Left ventricle myocardium inferior (tissue), 1 donor: ENCODE results near the gene CNTNAP2. TPM values are rescaled to one million over a fixed set of nuclear protein-coding genes. Genes with fewer than 3 reads are reported as not detected.

Source experiments
- DNase-seq: peaks from one replicate; pipeline ENCODE4 v3.0.0-alpha.2; 2020
- H3K27ac ChIP-seq: fragments of 200-600 bp; replicated peaks from 2 replicates; pipeline ENCODE4 v1.8.0; 2021
- H3K27me3 ChIP-seq: fragments of 200-600 bp; 2 replicates; pipeline ENCODE4 v1.8.0; 2021; ENCODE audit warnings: low read depth
- H3K36me3 ChIP-seq: fragments of 200-600 bp; 2 replicates; pipeline ENCODE4 v1.8.0; 2021
- H3K4me1 ChIP-seq: fragments of 200-600 bp; 2 replicates; pipeline ENCODE4 v1.8.0; 2021
- H3K4me3 ChIP-seq: fragments of 200-600 bp; 2 replicates; pipeline ENCODE4 v1.8.0; 2021; ENCODE audit warnings: mild to moderate bottlenecking, moderate library complexity
- H3K9me3 ChIP-seq: fragments of 200-600 bp; replicated peaks from 2 replicates; pipeline ENCODE4 v1.8.0; 2021
- CTCF ChIP-seq: fragments of 200-600 bp; IDR thresholded peaks from 2 replicates; pipeline ENCODE4 v1.8.0; 2021; ENCODE audit warnings: antibody characterized with exemption, mild to moderate bottlenecking, borderline replicate concordance
- intact Hi-C: fragments of 100-400 bp; cut with micrococcal nuclease; formaldehyde crosslinking; loops from one replicate; pipeline ENCODE4 v1.11.0; 2022
- total RNA-seq: library from RNA; stranded (reverse); fragmentation: NEBNext Ultra II Directional; extraction: Animal tissue kit (Norgen Biotek cat#: 25700); gene quantifications from one replicate; pipeline ENCODE4 v1.2.1, GENCODE V29; 2021
- donor health status: DM: no; HTN: yes; CAD: no; lungs with severe emphysema.

Gene CNTNAP2
- total RNA-seq, 1 donor from 2014 or later = 0.99 TPM

- no peaks in the 10 kb centered on the region for H3K9me3 ChIP-seq
- H3K4me1 ChIP-seq = no peaks in the 10 kb centered on the region
- TF ChIP-seq CTCF = no peak
Observed at GRCh38 chr7:146858690-146859089, 742.1 kb downstream of the CNTNAP2 start.

DNA sequence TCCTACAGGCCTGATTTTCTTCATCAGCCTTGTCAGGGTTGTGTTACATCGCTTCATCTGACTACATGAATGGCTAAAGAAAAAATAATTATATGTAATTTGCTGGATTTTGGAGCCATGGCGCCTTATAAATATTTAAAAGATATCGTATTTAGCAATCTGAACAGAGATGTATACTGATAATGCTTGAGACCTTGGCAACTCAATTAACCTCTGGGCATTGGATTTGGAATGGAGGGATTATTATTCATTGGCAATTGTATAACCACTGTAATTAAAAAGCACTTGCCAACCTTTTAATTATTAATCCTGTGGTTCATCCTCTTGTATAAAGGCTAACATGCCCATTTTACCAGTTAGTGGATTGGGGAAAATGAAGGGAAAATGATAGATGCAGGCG is 745.1 kb downstream of the CNTNAP2 start:
- H3K4me3 ChIP-seq = no peak overlapping the region
- intact Hi-C loops = no loop called here
- DNase-seq = no peak
- no peak overlapping the region for H3K27ac ChIP-seq
- H3K9me3 ChIP-seq = no peaks in the 10 kb centered on the region
- H3K27me3 ChIP-seq = no peaks in the 10 kb centered on the region
- H3K36me3 ChIP-seq = no peaks in the 10 kb centered on the region
- TF ChIP-seq CTCF = no peak
- no peaks in the 10 kb centered on the region for H3K4me1 ChIP-seq

More at GRCh38 chr7:146858690-146859089, 742.1 kb downstream of the CNTNAP2 start:
- no peak overlapping the region for H3K27ac ChIP-seq
- H3K4me3 ChIP-seq = no peak overlapping the region
- intact Hi-C loops = no loop called here
- H3K27me3 ChIP-seq = no peaks in the 10 kb centered on the region
- DNase-seq = no peak
- H3K36me3 ChIP-seq = no peaks in the 10 kb centered on the region

DNA sequence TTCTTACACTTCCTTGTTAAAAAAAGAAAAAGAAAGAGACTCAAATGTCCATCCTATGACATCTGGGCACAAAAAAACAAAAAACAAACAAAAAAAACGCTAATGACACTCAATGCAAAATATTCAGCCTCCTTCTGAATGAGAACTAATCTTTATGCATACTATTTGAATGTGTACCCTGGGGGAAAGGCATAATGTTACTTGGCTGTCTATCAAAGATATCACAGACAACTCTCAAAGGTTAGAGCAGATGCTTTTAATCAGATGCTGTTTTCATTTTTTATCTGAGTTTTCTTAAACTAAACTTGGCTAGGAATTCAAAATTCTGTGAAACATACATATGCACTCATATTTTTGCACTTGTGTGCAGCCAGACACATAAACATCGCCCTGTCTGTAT is 745.8 kb downstream of the CNTNAP2 start:
- Histone ChIP-seq H3K27ac (no peak overlapping the region), H3K4me3 (no peak overlapping the region), H3K36me3 (no peaks in the 10 kb centered on the region), H3K9me3 (no peaks in the 10 kb centered on the region), H3K4me1 (no peaks in the 10 kb centered on the region), H3K27me3 (no peaks in the 10 kb centered on the region)
- no peak for TF ChIP-seq CTCF
- no peak for DNase-seq
- intact Hi-C loops = no loop called here

- H3K9me3 ChIP-seq = peaks cover 6% of the 10 kb centered on the region
- no peaks in the 10 kb centered on the region for H3K36me3 ChIP-seq
- DNase-seq = no peak
- H3K4me1 ChIP-seq = no peaks in the 10 kb centered on the region
- TF ChIP-seq CTCF = no peak
- H3K4me3 ChIP-seq = no peak overlapping the region
- no peaks in the 10 kb centered on the region for H3K27me3 ChIP-seq
- H3K27ac ChIP-seq = no peak overlapping the region
- intact Hi-C loops = no loop called here
Observed at GRCh38 chr7:146864644-146865043, 748.0 kb downstream of the CNTNAP2 start.

GRCh38 chr7:146865696-146866095 is 749.1 kb downstream of the CNTNAP2 start:
- no peaks in the 10 kb centered on the region for H3K4me1 ChIP-seq
- H3K27ac ChIP-seq = no peak overlapping the region
- DNase-seq = no peak
- intact Hi-C loops = no loop called here
- H3K27me3 ChIP-seq = no peaks in the 10 kb centered on the region
- peaks cover 6% of the 10 kb centered on the region for H3K9me3 ChIP-seq
- no peaks in the 10 kb centered on the region for H3K36me3 ChIP-seq
- H3K4me3 ChIP-seq = no peak overlapping the region
- no peak for TF ChIP-seq CTCF

- H3K27ac ChIP-seq = no peak overlapping the region
- H3K36me3 ChIP-seq = no peaks in the 10 kb centered on the region
- no peak for TF ChIP-seq CTCF
- no peak overlapping the region for H3K4me3 ChIP-seq
- intact Hi-C loops = no loop called here
- H3K9me3 ChIP-seq = peaks cover 4% of the 10 kb centered on the region
- no peaks in the 10 kb centered on the region for H3K4me1 ChIP-seq
- no peak for DNase-seq
- H3K27me3 ChIP-seq = no peaks in the 10 kb centered on the region
Observed at GRCh38 chr7:146874722-146875121, 758.1 kb downstream of the CNTNAP2 start.
